ENCODE measurements around the gene SEMA5A.
"Not testable (repeated sequence)": the region's sequence is repeated elsewhere in the genome, so short reads cannot be mapped to it uniquely, and the experiment has no call there.

The SEMA5A gene

DNA sequence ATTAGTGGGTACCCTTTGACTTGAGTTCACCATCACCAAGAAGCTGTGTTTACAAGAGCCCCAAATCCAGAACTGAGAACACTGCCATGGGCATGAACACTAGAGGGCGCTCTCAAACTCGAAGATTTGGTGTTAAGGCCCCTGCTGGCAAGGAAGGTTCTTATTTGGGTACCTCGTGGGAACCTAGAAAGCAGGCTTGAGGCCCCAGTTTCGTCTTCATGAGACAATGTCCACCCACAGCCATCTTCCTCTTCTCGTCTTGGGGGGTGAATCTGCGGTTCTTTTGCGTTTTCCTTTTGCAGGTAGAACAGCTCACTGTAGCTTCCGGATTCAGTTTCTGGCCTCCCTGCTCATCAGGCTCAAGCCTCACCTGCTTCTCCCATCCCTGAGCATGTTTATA is 184.0 kb downstream of the SEMA5A start:
- CTCF ChIA-PET, result interaction anchor here (0.6 to 5.3 kb wide), 21 partner anchors 12 to 186 kb away, joined by 3 to 45 read pairs (median 4); partner anchors contain the start of gene SEMA5A
- DNase-seq (ENCODE audit: extremely low spot score), result peak; percentile 70
- POLR2A ChIA-PET, result no interaction called here
- TF ChIP-seq, protein P1, sequence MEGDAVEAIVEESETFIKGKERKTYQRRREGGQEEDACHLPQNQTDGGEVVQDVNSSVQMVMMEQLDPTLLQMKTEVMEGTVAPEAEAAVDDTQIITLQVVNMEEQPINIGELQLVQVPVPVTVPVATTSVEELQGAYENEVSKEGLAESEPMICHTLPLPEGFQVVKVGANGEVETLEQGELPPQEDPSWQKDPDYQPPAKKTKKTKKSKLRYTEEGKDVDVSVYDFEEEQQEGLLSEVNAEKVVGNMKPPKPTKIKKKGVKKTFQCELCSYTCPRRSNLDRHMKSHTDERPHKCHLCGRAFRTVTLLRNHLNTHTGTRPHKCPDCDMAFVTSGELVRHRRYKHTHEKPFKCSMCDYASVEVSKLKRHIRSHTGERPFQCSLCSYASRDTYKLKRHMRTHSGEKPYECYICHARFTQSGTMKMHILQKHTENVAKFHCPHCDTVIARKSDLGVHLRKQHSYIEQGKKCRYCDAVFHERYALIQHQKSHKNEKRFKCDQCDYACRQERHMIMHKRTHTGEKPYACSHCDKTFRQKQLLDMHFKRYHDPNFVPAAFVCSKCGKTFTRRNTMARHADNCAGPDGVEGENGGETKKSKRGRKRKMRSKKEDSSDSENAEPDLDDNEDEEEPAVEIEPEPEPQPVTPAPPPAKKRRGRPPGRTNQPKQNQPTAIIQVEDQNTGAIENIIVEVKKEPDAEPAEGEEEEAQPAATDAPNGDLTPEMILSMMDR (IDR thresholded peaks at IDR 0.05; ENCODE audit: control extremely low read depth, extremely low read depth, low read depth, missing control alignments), result peak; percentile 72

DNA sequence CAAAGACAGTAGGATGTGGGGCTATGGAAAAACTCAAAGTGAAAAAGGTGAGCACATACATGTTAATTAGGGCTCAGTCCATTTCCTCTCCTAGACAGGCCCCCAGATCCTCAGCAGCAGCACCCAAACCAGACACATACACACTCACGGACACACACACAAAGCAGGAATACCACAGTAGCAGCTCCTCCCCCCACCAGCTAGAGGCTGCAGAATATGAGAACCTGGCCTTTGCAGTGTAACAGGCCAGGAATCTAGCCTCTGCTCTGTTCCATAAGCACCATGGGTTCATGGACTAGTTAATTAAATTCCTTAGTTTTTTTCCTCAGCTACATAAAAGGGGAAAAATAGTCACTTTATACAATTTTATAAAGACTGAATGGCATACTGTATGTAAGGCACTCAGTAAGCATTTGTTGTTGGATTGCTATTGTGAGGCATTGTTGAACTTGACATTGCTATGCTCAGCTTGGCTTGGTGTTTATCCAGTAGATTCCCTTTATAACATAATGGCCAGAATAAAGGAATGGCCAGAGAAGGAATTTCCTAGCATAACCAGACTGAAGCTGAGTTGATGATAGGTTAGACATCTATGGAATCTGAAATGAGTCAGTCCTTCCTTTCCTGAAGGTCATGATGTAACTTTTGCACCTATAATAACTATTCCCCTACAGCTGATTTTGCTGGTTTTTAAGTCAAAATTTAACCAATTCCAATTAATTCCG is 186.8 kb downstream of the SEMA5A start:
- TF ChIP-seq, protein P1 (IDR thresholded peaks at IDR 0.05; ENCODE audit: control extremely low read depth, extremely low read depth, low read depth, missing control alignments), result no peak
- ChIA-PET POLR2A (no interaction called here), CTCF (interaction anchor here (0.8 to 1.7 kb wide), 4 partner anchors 8 to 185 kb away, joined by 3 to 6 read pairs (median 5); no protein-coding TSS in a partner anchor)
- no peak for DNase-seq (ENCODE audit: extremely low spot score)

DNA sequence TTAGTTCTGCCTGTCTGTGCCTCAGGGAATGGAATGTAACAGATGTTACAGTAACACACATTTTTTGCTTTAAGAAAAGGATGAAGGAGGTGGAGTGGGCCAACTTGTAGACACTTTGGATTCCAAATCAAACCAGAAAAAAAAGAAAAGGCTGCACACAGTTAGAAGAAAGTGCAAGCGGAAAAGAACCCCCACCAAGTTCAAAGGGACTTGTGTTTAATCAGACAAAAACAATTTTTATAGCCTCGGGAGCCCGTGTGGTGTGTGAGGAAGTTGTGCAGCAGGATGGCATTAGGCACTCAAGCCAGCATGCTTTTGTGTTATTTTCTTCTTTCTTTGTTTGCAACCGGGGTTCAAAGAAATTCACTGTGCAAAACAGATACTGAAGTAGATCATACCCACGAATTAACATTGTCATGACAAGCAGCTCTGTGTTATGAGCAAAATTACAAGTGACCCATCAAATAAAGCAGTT is 189.5 kb downstream of the SEMA5A start:
- no peak for DNase-seq (ENCODE audit: extremely low spot score)
- POLR2A ChIA-PET, result no interaction called here
- CTCF ChIA-PET, result interaction anchor here (1.1 to 3.8 kb wide), 2 partner anchors 9 to 188 kb away, joined by 5 to 14 read pairs; no protein-coding TSS in a partner anchor
- TF ChIP-seq, protein P1 (IDR thresholded peaks at IDR 0.05; ENCODE audit: control extremely low read depth, extremely low read depth, low read depth, missing control alignments), result no peak

DNA sequence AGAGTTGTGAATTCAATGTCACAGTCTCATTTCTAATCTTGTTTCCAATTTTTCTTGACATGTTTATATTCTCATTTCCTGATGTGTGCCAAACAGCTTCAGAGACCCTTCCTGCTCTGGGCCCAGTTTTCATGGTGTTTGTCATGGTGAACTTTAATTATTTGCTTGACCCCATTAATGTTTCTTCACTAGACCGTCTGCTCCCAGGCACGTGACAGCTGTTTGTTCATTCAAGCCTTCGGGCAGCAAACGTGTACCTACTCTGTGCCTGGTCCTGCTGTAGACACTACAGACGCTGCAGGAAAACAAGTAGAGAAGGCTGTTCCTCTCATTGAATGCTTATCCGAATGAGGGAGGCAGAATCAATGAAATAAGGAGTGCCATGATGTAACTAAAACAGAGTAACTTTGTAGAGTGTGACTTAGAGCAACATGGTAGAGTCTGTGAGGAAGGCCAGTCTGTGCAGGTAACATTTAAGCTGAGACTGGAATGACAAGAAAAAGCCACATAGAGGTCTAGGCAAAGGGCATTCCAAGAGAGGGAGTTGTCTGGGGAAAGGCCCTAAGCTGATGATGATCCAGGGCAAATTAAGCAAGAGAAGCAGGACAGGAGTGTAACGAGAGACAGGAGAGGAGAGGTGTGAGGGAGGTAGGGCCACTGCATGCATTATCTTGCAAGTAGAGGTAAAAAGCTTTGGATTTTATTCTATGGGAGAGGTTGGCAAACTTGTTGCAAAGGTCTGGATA is 191.4 kb downstream of the SEMA5A start:
- ChIA-PET POLR2A (no interaction called here), CTCF (interaction anchor here (0.9 to 3.8 kb wide), 3 partner anchors 9 to 189 kb away, joined by 4 to 14 read pairs (median 5); no protein-coding TSS in a partner anchor)
- TF ChIP-seq, protein P1 (IDR thresholded peaks at IDR 0.05; ENCODE audit: control extremely low read depth, extremely low read depth, low read depth, missing control alignments), result no peak
- DNase-seq (ENCODE audit: extremely low spot score), result no peak

DNA sequence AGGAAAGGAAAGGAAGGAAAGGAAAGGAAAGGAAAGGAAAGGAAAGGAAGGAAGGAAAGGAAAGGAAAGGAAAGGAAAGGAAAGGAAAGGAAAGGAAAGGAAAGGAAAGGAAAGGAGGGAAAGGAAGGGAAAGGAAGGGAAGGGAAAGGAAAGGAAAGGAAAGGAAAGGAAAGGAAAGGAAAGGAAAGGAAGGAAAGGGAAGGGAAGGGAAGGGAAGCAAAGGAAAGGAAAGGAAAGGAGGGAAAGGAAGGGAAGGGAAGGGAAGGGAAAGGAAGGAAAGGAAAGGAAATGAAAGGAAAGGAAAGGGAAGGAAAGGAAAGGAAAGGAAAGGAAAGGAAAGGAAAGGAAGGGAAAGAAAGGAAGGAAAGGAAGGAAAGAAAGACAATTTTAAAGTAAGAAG is 192.8 kb downstream of the SEMA5A start:
- CTCF ChIA-PET, POLR2A ChIA-PET: not testable (repeated sequence)

DNA sequence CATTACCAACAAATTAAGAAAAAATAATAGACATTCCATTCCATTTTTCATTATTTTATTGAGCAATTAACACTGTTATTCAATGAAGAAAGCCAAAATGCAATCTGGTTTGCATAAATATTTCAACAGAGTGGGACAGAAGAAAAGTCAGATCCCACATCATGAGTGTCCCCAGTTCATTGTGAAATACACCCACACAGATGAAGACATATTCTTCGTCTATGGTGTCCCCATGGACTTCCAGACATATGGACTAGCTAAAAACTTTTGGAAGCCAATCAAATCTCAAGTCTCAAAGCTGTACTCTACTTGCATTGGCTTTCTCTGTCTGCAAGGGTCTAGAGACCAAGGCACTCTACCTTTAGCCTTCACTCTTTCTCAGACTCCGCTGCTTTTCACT is 194.3 kb downstream of the SEMA5A start:
- no peak for DNase-seq (ENCODE audit: extremely low spot score)
- TF ChIP-seq, protein P1 (IDR thresholded peaks at IDR 0.05; ENCODE audit: control extremely low read depth, extremely low read depth, low read depth, missing control alignments), result no peak
- ChIA-PET CTCF (interaction anchor here (1.1 to 1.7 kb wide), 2 partner anchors 8 to 13 kb away, joined by 5 to 6 read pairs; no protein-coding TSS in a partner anchor), POLR2A (no interaction called here)

More for the DNA sequence above, 192.8 kb downstream of the SEMA5A start:
- not testable (repeated sequence) for DNase-seq (ENCODE audit: extremely low spot score)
